Aorta (tissue), 5 donors: ENCODE measurements around the gene SCYL1. TPM values are rescaled to one million over a fixed set of nuclear protein-coding genes. Genes with fewer than 3 reads are reported as not detected.
A peak's percentile ranks its signal among the peaks of the same experiment; 100 is the strongest.
"Not testable (repeated sequence)": the region's sequence is repeated elsewhere in the genome, so short reads cannot be mapped to it uniquely, and the experiment has no call there.

Source experiments
- ATAC-seq: fragments of 200-7000 bp; cut with Tn5 transposase; one replicate; pipeline ENCODE4 v1.9.1; 2022; ENCODE audit warnings: moderate library complexity; ENCODE audit not compliant: low FRiP score
- DNase-seq, 2 donors: peaks; one replicate each; pipeline ENCODE4 v3.0.0-alpha.2; 2020
- H3K27ac ChIP-seq, 2 donors: one replicate each; pipeline ENCODE4 v1.5.1; 2013; ENCODE audit warnings: low read length in 2 of 2, mild to moderate bottlenecking in 2 of 2, moderate library complexity in 2 of 2, control low read depth in 1 of 2, inconsistent platforms in 1 of 2, low read depth in 1 of 2
- H3K27me3 ChIP-seq, 2 donors: one replicate each; pipeline ENCODE4 v1.6.1; 2013; ENCODE audit warnings: control low read depth in 1 of 2, low read length in 1 of 2, mild to moderate bottlenecking in 1 of 2, moderate library complexity in 1 of 2; ENCODE audit not compliant: insufficient read depth in 2 of 2, control insufficient read depth in 1 of 2
- H3K36me3 ChIP-seq, 2 donors: one replicate each; pipeline ENCODE4 v1.6.1; 2013; ENCODE audit warnings: control low read depth in 1 of 2, low read length in 1 of 2, mild to moderate bottlenecking in 1 of 2; ENCODE audit not compliant: insufficient read depth in 2 of 2, control insufficient read depth in 1 of 2
- H3K4me1 ChIP-seq, 2 donors: one replicate each; pipeline ENCODE4 v1.6.1; 2013; ENCODE audit warnings: low read length in 2 of 2, control low read depth in 1 of 2, mild to moderate bottlenecking in 1 of 2, moderate library complexity in 1 of 2; ENCODE audit not compliant: insufficient read depth in 2 of 2, control insufficient read depth in 1 of 2
- H3K4me3 ChIP-seq, 2 donors: one replicate each; pipeline ENCODE4 v1.5.1; 2013; ENCODE audit warnings: low read length in 2 of 2, control low read depth in 1 of 2, mild to moderate bottlenecking in 1 of 2
- H3K9me3 ChIP-seq: one replicate; pipeline ENCODE4 v1.6.1; 2013; ENCODE audit warnings: mild to moderate bottlenecking, low read length; ENCODE audit not compliant: control insufficient read depth
- WGBS, 2 donors: extraction: QIAGEN DNeasy Blood & Tissue Kit; methylation state at CpG; one replicate each; pipeline ENCODE4 v1.1.7; 2013; 5-methylcytosine and 5-hydroxymethylcytosine counted together
- intact Hi-C, 2 donors: fragments of 100-400 bp; cut with DNase I; formaldehyde crosslinking; loops; one replicate each; pipeline versions ENCODE4 v1.14.2 to v1.15.0; 2022
- polyA plus RNA-seq, 2 donors: library from polyadenylated mRNA; stranded (reverse); fragments of 200-250 nt; gene quantifications; one replicate each; pipeline ENCODE4 v1.2.3, GENCODE V29; 2013
- total RNA-seq, 2 donors: library from RNA; stranded (reverse); fragmentation: NEBNext Ultra II Directional; extraction: Animal tissue kit (Norgen Biotek cat#: 25700); gene quantifications; one replicate each; pipeline ENCODE4 v1.2.1, GENCODE V29; 2021
- donor health status: healthy with polysubstance abuse.
- donor health status: Bipolar disorder and iron deficiency.
- donor health status: DM: no; HTN: no; CAD: no.
- donor health status: DM: no; HTN: no; CAD: no.
- donor health status: DM: yes; HTN: yes; CAD: no.

Gene SCYL1
- total and polyA plus RNA-seq, 4 donors, result 31.3 to 98.9 (median 74.2) TPM

- intact Hi-C loops, result loop anchor here in 1 of 2 donors (2.0 kb wide), 2 partner anchors 15 to 19 kb away; no protein-coding TSS in a partner anchor
- Histone ChIP-seq H3K36me3 (no peaks in the 10 kb centered on the region), H3K9me3 (no peaks in the 10 kb centered on the region), H3K4me1 (no peaks in the 10 kb centered on the region), H3K27ac (peak overlapping the region; percentile 73 to 94), H3K27me3 (no peaks in the 10 kb centered on the region), H3K4me3 (no peak overlapping the region)
- no peak for DNase-seq
- no peak for ATAC-seq
- 6 to 9% methylated on average over 5 of the region's 5 CpGs for WGBS, 2 donors
Measured at GRCh38 chr11:65559535-65559934, 34.7 kb downstream of the SCYL1 start.

DNA sequence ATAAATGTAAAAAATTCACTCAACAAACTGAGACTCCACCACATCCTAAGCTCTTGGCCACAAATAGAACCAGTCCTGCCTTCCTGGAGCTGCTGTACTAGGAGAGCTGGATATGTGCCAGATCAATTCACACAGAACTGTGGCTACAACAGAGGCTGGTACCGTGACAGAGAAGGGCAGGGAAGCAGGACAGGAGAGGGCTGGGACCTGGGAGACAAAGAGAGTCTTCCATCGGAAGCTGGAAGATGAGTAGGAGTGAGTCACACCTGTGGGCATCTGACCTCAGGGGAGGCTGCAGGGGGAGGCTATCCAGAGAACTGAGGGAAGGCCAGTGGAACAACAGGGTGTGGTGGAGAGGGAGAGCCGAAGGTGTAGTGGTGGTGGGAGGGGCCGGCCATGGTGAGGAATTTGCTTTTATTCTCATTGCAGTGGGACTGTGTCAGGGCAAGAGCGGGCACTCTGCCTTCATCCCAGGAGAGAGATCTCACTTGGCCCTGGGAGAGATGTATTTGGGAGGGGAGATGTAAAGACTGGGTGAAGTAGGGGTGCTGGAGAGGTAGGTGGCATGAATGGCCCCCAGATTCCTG is 35.2 kb downstream of the SCYL1 start:
- H3K4me1 ChIP-seq, result no peaks in the 10 kb centered on the region
- peak; percentile 12 for ATAC-seq

DNA sequence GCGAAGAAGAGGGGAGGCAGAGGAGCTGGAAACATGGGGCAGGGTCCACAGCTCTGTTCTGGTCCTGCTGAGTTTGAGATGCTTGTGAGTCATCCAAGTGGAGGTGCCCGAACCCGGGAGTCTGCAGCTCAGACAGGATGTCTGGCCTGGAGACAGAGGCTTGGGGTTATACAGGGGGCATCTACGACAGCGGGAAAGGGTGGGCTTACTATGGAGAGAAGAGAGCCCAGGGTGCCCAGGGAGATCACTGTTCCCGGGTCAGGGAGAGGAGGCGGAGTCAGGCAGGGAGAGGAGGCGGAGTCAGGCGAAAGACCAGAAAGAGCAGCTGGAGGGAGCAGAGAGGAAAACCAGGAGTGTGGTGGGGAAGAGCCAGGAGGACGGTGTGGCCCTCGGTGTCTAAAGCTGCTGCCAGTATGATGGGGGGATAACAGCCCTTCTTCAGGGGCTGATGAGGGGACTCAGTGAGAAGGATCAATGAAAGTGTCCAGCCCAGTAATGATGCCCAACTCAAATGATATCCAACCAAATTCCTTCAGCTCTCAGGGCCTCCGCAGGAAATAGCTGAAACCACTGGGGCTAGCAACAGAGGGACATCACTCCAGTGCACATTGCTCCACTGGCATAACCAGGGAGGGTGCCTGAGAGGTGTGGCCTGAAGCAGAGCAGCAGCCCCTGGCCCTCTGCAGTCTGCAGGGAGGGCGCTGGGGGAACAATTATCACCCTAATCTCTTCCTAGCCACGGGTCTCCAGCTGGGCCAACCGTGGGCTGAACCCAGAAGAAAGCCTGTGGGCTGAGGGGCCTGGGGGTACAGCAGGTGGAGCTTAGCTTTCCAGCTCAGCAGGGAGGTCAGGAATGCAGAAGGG is 35.9 kb downstream of the SCYL1 start:
- 6 to 9% methylated on average over 15 of the region's 15 CpGs for WGBS, 2 donors
- no peaks in the 10 kb centered on the region for H3K4me1 ChIP-seq
- no peaks in the 10 kb centered on the region for H3K9me3 ChIP-seq
- no peaks in the 10 kb centered on the region for H3K27me3 ChIP-seq
- DNase-seq, result peak in 1 of 2 donors; percentile 84
- H3K36me3 ChIP-seq, result no peaks in the 10 kb centered on the region
- intact Hi-C loops, result loop anchor here in 1 of 2 donors (1.0 kb wide), 1 partner anchor 9 kb away; no protein-coding TSS in a partner anchor
- no peak overlapping the region for H3K4me3 ChIP-seq
- no peak for ATAC-seq
- H3K27ac ChIP-seq, result peak overlapping the region; percentile 73 to 94

More for the DNA sequence above, 35.2 kb downstream of the SCYL1 start:
- H3K9me3 ChIP-seq, result no peaks in the 10 kb centered on the region
- WGBS, 2 donors, result 4 to 9% methylated on average over 5 of the region's 5 CpGs
- no peak for DNase-seq
- peak overlapping the region; percentile 73 to 94 for H3K27ac ChIP-seq
- intact Hi-C loops, result loop anchor here in 1 of 2 donors (2.0 kb wide), 2 partner anchors 15 to 19 kb away; no protein-coding TSS in a partner anchor
- no peak overlapping the region for H3K4me3 ChIP-seq
- no peaks in the 10 kb centered on the region for H3K36me3 ChIP-seq
- no peaks in the 10 kb centered on the region for H3K27me3 ChIP-seq

GRCh38 chr11:65562020-65562419 is 37.1 kb downstream of the SCYL1 start:
- no peak overlapping the region for H3K27ac ChIP-seq
- intact Hi-C loops, result no loop called here
- no peaks in the 10 kb centered on the region for H3K36me3 ChIP-seq
- H3K9me3 ChIP-seq, result no peaks in the 10 kb centered on the region
- H3K4me1 ChIP-seq, result no peaks in the 10 kb centered on the region
- H3K27me3 ChIP-seq, result no peaks in the 10 kb centered on the region
- no peak for DNase-seq
- no peak for ATAC-seq
- no peak overlapping the region for H3K4me3 ChIP-seq
- 77 to 80% methylated on average over 7 of the region's 7 CpGs for WGBS, 2 donors

- no peak overlapping the region for H3K27ac ChIP-seq
- intact Hi-C loops, result no loop called here
- no peaks in the 10 kb centered on the region for H3K4me1 ChIP-seq
- H3K27me3 ChIP-seq, result no peaks in the 10 kb centered on the region
- ATAC-seq, result no peak
- DNase-seq, result no peak
- H3K36me3 ChIP-seq, result no peaks in the 10 kb centered on the region
- H3K4me3 ChIP-seq, result no peak overlapping the region
- 80 to 81% methylated on average over 9 of the region's 9 CpGs for WGBS, 2 donors
- no peaks in the 10 kb centered on the region for H3K9me3 ChIP-seq
Measured at GRCh38 chr11:65562788-65563187, 37.9 kb downstream of the SCYL1 start.

DNA sequence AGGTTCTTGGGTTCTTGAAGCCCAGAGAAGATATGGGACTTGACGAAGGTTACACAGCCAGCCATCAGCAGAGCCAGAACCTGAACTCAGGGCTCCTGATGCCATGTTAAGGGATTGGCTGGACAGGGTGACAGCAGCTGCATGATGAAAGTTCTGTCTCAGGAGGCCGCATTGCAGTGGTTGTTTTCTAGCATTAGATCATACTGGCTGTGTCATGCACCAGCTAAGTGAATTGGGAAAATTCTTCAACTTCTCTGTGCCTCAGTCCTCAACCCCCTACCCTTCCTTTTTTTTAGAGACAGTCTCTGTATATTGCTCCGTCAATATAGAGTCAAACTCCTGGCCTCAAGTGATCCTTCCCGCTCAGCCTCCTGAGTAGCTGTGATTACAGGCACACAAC is 38.7 kb downstream of the SCYL1 start:
- no peaks in the 10 kb centered on the region for H3K9me3 ChIP-seq
- no peaks in the 10 kb centered on the region for H3K36me3 ChIP-seq
- no peaks in the 10 kb centered on the region for H3K4me1 ChIP-seq
- no peak overlapping the region for H3K4me3 ChIP-seq
- ATAC-seq (no peak), DNase-seq (no peak)
- intact Hi-C loops, result no loop called here
- H3K27ac ChIP-seq, result no peak overlapping the region
- H3K27me3 ChIP-seq, result no peaks in the 10 kb centered on the region
- 86 to 91% methylated on average over 4 of the region's 4 CpGs for WGBS, 2 donors

- WGBS, 2 donors, result 85 to 86% methylated on average over 12 of the region's 12 CpGs
- H3K9me3 ChIP-seq, H3K36me3 ChIP-seq, ATAC-seq, H3K4me1 ChIP-seq, intact Hi-C loops, H3K4me3 ChIP-seq, H3K27ac ChIP-seq, DNase-seq, H3K27me3 ChIP-seq: not testable (repeated sequence)
Measured at GRCh38 chr11:65564879-65565559, 40.1 kb downstream of the SCYL1 start.

GRCh38 chr11:65565624-65566453 is 41.0 kb downstream of the SCYL1 start:
- no peak for DNase-seq
- Histone ChIP-seq H3K27me3 (no peaks in the 10 kb centered on the region), H3K9me3 (no peaks in the 10 kb centered on the region), H3K27ac (peak overlapping the region in 1 of 2 donors; percentile 8), H3K4me1 (no peaks in the 10 kb centered on the region), H3K4me3 (no peak overlapping the region), H3K36me3 (no peaks in the 10 kb centered on the region)
- ATAC-seq, result no peak
- 63 to 68% methylated on average over 7 of the region's 7 CpGs for WGBS, 2 donors
- intact Hi-C loops, result no loop called here
